HepG2 (cell line): ENCODE data around the gene TM7SF3. TPM values are rescaled to one million over a fixed set of nuclear protein-coding genes. Genes with fewer than 3 reads are reported as not detected.

Experiments used
- AGO1 ChIP-seq: fragments of 200-400 bp; formaldehyde crosslinking; IDR thresholded peaks from 2 replicates; pipeline ENCODE4 v1.6.1; 2017; ENCODE audit warnings: mild to moderate bottlenecking, low read depth, low read length, moderate library complexity; ENCODE audit not compliant: poor library complexity, severe bottlenecking
- MED8 ChIP-seq: sonication (generic); formaldehyde crosslinking; IDR thresholded peaks from 2 replicates; pipeline ENCODE4 v1.8.1; 2023; ENCODE audit warnings: mild to moderate bottlenecking, missing genetic modification reagents; ENCODE audit not compliant: insufficient replicate concordance
- ZKSCAN8 ChIP-seq: IDR thresholded peaks from 2 replicates; pipeline ENCODE4 v1.6.1; 2016; ENCODE audit warnings: borderline replicate concordance, missing genetic modification reagents, missing compliant biosample characterization
- ZNF619 ChIP-seq: sonication (generic); formaldehyde crosslinking; IDR thresholded peaks from 2 replicates; pipeline ENCODE4 v1.4.0; 2020; ENCODE audit warnings: mild to moderate bottlenecking, missing genetic modification reagents
- ZNF724P ChIP-seq: sonication (generic); formaldehyde crosslinking; IDR thresholded peaks from 2 replicates; pipeline ENCODE4 v1.8.0; 2022; ENCODE audit warnings: missing genetic modification reagents, borderline replicate concordance
- polyA plus RNA-seq, 8 experiments: library from polyadenylated mRNA; depleted of rRNA in 3 of 8; stranded (reverse) in 7 of 8; unstranded in 1 of 8; fragments of >200 nt; fragmentation: Illumina TruSeq in 4 of 8; extraction: Trizol in 4 of 8; gene quantifications; 2 replicates each; pipeline versions ENCODE4 v1.2.1 to v1.2.3, GENCODE V29; 2011 to 2016; ENCODE audit warnings: low read depth in 4 of 8, missing spikeins in 1 of 8, mixed read lengths in 1 of 8; ENCODE audit not compliant: insufficient read depth in 1 of 8
- total RNA-seq, 5 experiments: library from RNA; depleted of rRNA; stranded (reverse); fragments of >200 nt; fragmentation: Illumina TruSeq; extraction: Trizol; gene quantifications; 2 replicates each; pipeline ENCODE4 v1.2.3, GENCODE V29; 2016; ENCODE audit warnings: low read depth in 1 of 5
- TF ChIP-seq, protein P1 (sequence below): sonication (generic); formaldehyde crosslinking; IDR thresholded peaks from one replicate; pipeline ENCODE4 v1.5.1; 2020; ENCODE audit warnings: mild to moderate bottlenecking, missing genetic modification reagents; ENCODE audit errors: not compliant biosample characterization
- TF ChIP-seq, protein P2 (sequence below): sonication (generic); formaldehyde crosslinking; IDR thresholded peaks from 2 replicates; pipeline ENCODE4 v1.4.0; 2020; ENCODE audit warnings: missing genetic modification reagents, borderline replicate concordance

Gene TM7SF3
- total and polyA plus RNA-seq, 2 of the 13 experiments (the other 11 are each of a cell fraction or from before 2014, with no cell fraction given): 116 to 142 TPM

DNA sequence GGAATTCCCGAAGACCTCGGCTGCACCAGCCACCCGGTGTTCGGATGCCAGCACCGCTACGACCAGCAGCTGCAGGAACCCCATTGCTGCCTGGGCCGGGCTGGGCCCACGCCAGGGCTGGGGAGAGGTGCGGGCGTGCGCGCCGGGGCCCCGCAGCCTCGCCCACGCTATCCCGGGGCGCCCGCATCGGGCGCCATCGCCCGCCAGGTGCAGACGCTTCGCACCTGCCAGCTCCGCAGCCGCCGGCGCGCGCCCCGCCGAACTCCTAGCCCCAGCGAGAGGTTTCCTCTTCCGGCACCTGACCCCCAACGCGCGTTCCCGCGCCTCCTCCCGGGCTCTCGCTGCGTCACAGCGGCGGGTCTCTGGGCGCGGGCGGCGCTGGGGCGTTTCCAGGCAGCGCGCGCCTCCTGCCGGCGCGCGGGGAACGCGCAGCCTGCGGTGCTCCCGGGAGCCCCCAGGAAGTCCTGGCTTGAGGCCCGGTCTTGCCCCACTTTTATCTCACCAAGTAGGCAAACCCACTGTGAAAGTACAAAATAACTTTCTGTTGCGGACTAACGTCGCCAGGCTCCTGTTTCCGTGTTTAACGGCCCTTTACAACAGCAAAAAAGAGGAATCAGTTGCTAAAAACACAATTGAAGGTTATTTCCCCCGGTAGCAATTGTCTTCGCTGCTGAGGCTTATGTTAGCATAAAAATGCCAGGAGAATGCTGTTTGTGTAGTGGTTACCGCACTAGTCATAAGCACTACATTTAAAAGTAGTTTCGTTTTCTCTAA, at the start of gene TM7SF3 (continued):
- TF ChIP-seq, protein P1, sequence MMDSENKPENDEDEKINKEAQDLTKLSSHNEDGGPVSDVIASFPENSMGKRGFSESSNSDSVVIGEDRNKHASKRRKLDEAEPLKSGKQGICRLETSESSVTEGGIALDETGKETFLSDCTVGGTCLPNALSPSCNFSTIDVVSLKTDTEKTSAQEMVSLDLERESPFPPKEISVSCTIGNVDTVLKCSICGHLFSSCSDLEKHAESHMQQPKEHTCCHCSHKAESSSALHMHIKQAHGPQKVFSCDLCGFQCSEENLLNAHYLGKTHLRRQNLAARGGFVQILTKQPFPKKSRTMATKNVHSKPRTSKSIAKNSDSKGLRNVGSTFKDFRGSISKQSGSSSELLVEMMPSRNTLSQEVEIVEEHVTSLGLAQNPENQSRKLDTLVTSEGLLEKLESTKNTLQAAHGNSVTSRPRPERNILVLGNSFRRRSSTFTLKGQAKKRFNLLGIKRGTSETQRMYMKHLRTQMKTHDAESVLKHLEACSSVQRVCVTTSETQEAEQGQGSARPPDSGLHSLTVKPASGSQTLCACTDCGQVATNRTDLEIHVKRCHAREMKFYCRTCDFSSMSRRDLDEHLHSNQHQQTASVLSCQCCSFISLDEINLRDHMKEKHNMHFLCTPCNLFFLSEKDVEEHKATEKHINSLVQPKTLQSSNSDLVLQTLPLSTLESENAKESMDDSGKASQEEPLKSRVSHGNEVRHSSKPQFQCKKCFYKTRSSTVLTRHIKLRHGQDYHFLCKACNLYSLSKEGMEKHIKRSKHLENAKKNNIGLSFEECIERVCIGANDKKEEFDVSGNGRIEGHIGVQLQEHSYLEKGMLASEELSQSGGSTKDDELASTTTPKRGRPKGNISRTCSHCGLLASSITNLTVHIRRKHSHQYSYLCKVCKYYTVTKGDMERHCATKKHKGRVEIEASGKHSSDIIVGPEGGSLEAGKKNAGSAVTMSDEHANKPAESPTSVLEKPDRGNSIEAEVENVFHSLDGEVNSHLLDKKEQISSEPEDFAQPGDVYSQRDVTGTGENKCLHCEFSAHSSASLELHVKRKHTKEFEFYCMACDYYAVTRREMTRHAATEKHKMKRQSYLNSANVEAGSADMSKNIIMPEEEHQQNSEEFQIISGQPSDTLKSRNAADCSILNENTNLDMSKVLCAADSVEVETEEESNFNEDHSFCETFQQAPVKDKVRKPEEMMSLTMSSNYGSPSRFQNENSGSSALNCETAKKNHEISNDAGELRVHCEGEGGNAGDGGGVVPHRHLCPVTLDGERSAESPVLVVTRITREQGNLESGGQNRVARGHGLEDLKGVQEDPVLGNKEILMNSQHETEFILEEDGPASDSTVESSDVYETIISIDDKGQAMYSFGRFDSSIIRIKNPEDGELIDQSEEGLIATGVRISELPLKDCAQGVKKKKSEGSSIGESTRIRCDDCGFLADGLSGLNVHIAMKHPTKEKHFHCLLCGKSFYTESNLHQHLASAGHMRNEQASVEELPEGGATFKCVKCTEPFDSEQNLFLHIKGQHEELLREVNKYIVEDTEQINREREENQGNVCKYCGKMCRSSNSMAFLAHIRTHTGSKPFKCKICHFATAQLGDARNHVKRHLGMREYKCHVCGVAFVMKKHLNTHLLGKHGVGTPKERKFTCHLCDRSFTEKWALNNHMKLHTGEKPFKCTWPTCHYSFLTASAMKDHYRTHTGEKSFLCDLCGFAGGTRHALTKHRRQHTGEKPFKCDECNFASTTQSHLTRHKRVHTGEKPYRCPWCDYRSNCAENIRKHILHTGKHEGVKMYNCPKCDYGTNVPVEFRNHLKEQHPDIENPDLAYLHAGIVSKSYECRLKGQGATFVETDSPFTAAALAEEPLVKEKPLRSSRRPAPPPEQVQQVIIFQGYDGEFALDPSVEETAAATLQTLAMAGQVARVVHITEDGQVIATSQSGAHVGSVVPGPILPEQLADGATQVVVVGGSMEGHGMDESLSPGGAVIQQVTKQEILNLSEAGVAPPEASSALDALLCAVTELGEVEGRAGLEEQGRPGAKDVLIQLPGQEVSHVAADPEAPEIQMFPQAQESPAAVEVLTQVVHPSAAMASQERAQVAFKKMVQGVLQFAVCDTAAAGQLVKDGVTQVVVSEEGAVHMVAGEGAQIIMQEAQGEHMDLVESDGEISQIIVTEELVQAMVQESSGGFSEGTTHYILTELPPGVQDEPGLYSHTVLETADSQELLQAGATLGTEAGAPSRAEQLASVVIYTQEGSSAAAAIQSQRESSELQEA (CRISPR knock-in tag): no peak
- peak; percentile 58; the same call in 1 of the 2 replicates for TF ChIP-seq ZNF619 (CRISPR knock-in tag)
- no peak for TF ChIP-seq AGO1
- peak; percentile 72; the same call in 1 of the 2 replicates for TF ChIP-seq ZNF724P (CRISPR knock-in tag)
- no peak for TF ChIP-seq ZKSCAN8 (CRISPR knock-in tag)
- TF ChIP-seq MED8: peak; percentile 34
- TF ChIP-seq, protein P2, sequence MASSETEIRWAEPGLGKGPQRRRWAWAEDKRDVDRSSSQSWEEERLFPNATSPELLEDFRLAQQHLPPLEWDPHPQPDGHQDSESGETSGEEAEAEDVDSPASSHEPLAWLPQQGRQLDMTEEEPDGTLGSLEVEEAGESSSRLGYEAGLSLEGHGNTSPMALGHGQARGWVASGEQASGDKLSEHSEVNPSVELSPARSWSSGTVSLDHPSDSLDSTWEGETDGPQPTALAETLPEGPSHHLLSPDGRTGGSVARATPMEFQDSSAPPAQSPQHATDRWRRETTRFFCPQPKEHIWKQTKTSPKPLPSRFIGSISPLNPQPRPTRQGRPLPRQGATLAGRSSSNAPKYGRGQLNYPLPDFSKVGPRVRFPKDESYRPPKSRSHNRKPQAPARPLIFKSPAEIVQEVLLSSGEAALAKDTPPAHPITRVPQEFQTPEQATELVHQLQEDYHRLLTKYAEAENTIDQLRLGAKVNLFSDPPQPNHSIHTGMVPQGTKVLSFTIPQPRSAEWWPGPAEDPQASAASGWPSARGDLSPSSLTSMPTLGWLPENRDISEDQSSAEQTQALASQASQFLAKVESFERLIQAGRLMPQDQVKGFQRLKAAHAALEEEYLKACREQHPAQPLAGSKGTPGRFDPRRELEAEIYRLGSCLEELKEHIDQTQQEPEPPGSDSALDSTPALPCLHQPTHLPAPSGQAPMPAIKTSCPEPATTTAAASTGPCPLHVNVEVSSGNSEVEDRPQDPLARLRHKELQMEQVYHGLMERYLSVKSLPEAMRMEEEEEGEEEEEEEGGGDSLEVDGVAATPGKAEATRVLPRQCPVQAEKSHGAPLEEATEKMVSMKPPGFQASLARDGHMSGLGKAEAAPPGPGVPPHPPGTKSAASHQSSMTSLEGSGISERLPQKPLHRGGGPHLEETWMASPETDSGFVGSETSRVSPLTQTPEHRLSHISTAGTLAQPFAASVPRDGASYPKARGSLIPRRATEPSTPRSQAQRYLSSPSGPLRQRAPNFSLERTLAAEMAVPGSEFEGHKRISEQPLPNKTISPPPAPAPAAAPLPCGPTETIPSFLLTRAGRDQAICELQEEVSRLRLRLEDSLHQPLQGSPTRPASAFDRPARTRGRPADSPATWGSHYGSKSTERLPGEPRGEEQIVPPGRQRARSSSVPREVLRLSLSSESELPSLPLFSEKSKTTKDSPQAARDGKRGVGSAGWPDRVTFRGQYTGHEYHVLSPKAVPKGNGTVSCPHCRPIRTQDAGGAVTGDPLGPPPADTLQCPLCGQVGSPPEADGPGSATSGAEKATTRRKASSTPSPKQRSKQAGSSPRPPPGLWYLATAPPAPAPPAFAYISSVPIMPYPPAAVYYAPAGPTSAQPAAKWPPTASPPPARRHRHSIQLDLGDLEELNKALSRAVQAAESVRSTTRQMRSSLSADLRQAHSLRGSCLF: no peak
